ENCODE data around the gene TTC29. TPM values are rescaled to one million over a fixed set of nuclear protein-coding genes. Genes with fewer than 3 reads are reported as not detected.

The TTC29 gene
- total and polyA plus RNA-seq, 12 donors = not detected

- Histone ChIP-seq H3K36me3 (replicated peaks in 1 of 2) (no peaks in the 10 kb centered on the region), H3K4me1 (replicated peaks in 1 of 2) (no peaks in the 10 kb centered on the region), H3K4me3 (no peak overlapping the region), H3K9me3 (replicated peaks in 1 of 3) (no peaks in the 10 kb centered on the region), H3K27ac (no peak overlapping the region), H3K27me3 (no peaks in the 10 kb centered on the region)
- DNase-seq = no peak
- 0 to 30% (median 17%) methylated on average over 1 of the region's 1 CpG for WGBS, 4 donors
- intact Hi-C loops (cut with DNase I) = no loop called here
- no peak for TF ChIP-seq POLR2A (IDR thresholded peaks at IDR 0.05)
These were observed 29.9 kb upstream of the TTC29 start for GRCh38 chr4:146975527-146975926.

- no peaks in the 10 kb centered on the region for H3K9me3 ChIP-seq (replicated peaks in 1 of 3)
- DNase-seq = no peak
- H3K27ac ChIP-seq = no peak overlapping the region
- H3K4me3 ChIP-seq = no peak overlapping the region
- TF ChIP-seq CTCF (IDR thresholded peaks at IDR 0.05) = no peak
- TF ChIP-seq POLR2A (IDR thresholded peaks at IDR 0.05) = no peak
- no peaks in the 10 kb centered on the region for H3K36me3 ChIP-seq (replicated peaks in 1 of 2)
- H3K4me1 ChIP-seq (replicated peaks in 1 of 2) = no peaks in the 10 kb centered on the region
- intact Hi-C loops (cut with DNase I) = no loop called here
- no peaks in the 10 kb centered on the region for H3K27me3 ChIP-seq
- 70 to 78% (median 76%) methylated on average over 3 of the region's 3 CpGs for WGBS, 4 donors
These were observed 29.4 kb upstream of the TTC29 start for GRCh38 chr4:146975036-146975435.

- Histone ChIP-seq H3K4me3 (no peak overlapping the region), H3K9me3 (replicated peaks in 1 of 3) (no peaks in the 10 kb centered on the region), H3K27me3 (no peaks in the 10 kb centered on the region), H3K27ac (no peak overlapping the region), H3K36me3 (replicated peaks in 1 of 2) (no peaks in the 10 kb centered on the region), H3K4me1 (replicated peaks in 1 of 2) (no peaks in the 10 kb centered on the region)
- 68 to 78% (median 69%) methylated on average over 5 of the region's 5 CpGs for WGBS, 4 donors
- intact Hi-C loops (cut with DNase I) = no loop called here
- TF ChIP-seq CTCF (IDR thresholded peaks at IDR 0.05) (no peak), POLR2A (IDR thresholded peaks at IDR 0.05) (no peak)
- no peak for DNase-seq
These were observed 26.4 kb upstream of the TTC29 start for GRCh38 chr4:146972036-146972435.

- no peak for TF ChIP-seq CTCF (IDR thresholded peaks at IDR 0.05)
- no peak for TF ChIP-seq POLR2A (IDR thresholded peaks at IDR 0.05)
- 57 to 86% (median 74%) methylated on average over 1 of the region's 1 CpG for WGBS, 4 donors
- Histone ChIP-seq H3K4me3 (no peak overlapping the region), H3K4me1 (replicated peaks in 1 of 2) (no peaks in the 10 kb centered on the region), H3K9me3 (replicated peaks in 1 of 3) (no peaks in the 10 kb centered on the region), H3K27me3 (no peaks in the 10 kb centered on the region), H3K27ac (no peak overlapping the region), H3K36me3 (replicated peaks in 1 of 2) (no peaks in the 10 kb centered on the region)
- intact Hi-C loops (cut with DNase I) = no loop called here
- no peak for DNase-seq
These were observed 23.5 kb upstream of the TTC29 start for GRCh38 chr4:146969126-146969525.

GRCh38 chr4:146960634-146961033, 15.0 kb upstream of the TTC29 start:
- DNase-seq = no peak
- no peak overlapping the region for H3K4me3 ChIP-seq
- H3K4me1 ChIP-seq (replicated peaks in 1 of 2) = no peaks in the 10 kb centered on the region
- H3K36me3 ChIP-seq (replicated peaks in 1 of 2) = no peaks in the 10 kb centered on the region
- H3K9me3 ChIP-seq (replicated peaks in 1 of 3) = no peaks in the 10 kb centered on the region
- TF ChIP-seq CTCF (IDR thresholded peaks at IDR 0.05) = no peak
- no peak for TF ChIP-seq POLR2A (IDR thresholded peaks at IDR 0.05)
- intact Hi-C loops (cut with DNase I) = no loop called here
- no peaks in the 10 kb centered on the region for H3K27me3 ChIP-seq
- no peak overlapping the region for H3K27ac ChIP-seq
- WGBS, 4 donors = 37 to 47% (median 40%) methylated on average over 2 of the region's 2 CpGs
